HG03039 (cell line): Measurements from ENCODE around the gene GAB2.
A peak's percentile ranks its signal among the peaks of the same experiment; 100 is the strongest.

Experiments used
- ATAC-seq: cut with Tn5 transposase; IDR thresholded peaks from one replicate; pipeline ENCODE4 v1.9.1; 2021; ENCODE audit warnings: mild to moderate bottlenecking, moderate library complexity; ENCODE audit not compliant: unreplicated experiment

Gene GAB2

DNA sequence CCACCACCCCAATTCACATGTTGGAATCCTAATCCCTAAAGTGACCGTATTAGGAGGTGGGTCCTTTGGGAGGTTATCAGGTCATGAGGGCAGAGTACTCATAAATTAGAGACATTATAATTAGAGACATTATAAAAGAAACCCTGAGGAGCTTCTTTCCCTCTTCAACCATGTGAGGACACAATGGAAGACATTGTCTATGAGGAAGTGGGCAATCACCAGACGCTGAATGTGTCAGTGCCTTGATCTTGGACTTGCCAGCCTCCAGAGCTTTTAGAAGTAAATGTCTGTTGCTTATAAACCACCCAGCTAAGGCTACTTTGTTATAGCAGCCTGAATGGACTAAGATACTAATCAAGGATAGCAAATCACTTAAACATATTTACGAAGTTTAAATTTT, 14.8 kb downstream of the GAB2 start:
- ATAC-seq: no peak

GRCh38 chr11:78400702-78401101, 16.9 kb downstream of the GAB2 start:
- no peak for ATAC-seq

- no peak for ATAC-seq
Measured at GRCh38 chr11:78400116-78400515, 17.5 kb downstream of the GAB2 start.

DNA sequence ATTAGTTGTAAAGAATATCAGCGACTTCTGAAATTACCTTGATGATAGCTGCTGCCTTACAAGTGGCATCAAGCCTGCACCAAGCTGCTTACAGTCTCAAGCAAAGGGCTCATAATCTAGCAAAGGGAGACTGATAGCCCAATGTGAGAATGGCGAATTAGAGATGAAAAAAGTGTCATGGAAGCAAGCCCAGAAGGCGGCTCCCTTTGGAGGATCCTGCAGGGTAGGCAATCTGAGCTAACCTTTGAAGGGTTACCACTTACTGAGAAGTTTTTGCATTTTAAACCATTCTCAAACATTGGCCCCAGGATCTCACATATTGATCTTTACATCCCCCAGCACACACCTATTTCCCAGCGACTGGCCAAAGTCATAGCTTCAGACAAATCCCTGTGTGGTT, 18.5 kb downstream of the GAB2 start:
- ATAC-seq: no peak

GRCh38 chr11:78398715-78399114, 18.9 kb downstream of the GAB2 start:
- ATAC-seq: no peak

- ATAC-seq: peak; percentile 49
Measured at GRCh38 chr11:78397398-78397797, 20.2 kb downstream of the GAB2 start.

- ATAC-seq: no peak
Measured at GRCh38 chr11:78395597-78395996, 22.0 kb downstream of the GAB2 start.

- no peak for ATAC-seq
Measured at GRCh38 chr11:78392854-78393253, 24.8 kb downstream of the GAB2 start.

DNA sequence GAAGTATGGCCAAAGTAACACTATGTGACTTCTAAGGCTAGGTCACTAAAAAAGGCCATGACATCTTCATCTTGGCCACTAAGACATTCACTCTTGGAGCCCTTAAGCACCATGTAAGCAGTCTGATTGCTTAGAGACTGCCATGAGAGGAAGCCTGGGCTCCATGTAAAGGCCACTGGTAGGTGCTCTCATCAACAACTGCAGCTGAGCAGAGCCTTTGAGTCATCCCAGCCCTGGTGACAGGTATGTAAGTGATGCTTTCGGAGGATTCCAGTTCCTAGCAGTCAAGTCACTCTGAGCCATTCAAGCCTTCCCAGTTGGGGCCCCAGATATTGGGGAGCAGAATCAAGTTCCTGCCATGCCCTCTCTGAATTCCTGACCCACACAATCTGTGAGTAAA, 26.2 kb downstream of the GAB2 start:
- ATAC-seq: no peak

- ATAC-seq: no peak
Measured at GRCh38 chr11:78390809-78391208, 26.8 kb downstream of the GAB2 start.

DNA sequence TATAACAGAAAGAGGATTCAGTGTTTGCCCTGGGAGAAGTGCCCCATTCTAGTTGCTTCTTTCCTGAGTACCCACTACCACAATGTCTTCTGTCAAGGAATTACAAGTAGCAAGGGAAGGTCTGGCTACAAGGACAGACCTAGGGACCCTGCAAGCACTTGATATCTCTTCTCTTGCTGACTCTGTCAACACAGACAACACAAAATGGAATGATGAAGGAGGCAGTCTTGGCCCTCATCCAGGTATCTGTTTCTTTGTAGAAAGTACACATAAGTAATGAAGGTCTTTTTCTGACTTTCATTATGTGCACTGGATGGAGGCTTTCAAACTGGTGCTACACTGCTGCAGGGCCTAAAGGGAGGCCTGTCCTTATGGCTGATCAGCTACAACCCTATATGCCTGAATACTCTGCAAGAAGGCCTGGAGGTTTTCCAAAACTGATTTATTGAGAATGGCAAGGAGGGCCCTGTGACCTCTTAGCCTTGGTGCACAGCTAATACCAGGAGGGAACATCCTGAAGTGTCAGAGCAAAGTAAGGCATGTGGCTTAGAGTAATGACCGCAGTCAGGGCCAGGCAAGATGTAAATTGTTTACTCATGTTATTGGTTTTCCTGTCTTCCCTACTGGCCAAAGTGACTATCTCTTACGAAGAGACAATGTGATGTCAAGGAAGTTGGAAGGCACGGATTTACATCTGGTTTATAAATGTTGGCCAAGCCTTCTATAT, 31.2 kb downstream of the GAB2 start:
- no peak for ATAC-seq

GRCh38 chr11:78385205-78385604, 32.4 kb downstream of the GAB2 start:
- no peak for ATAC-seq

GRCh38 chr11:78384231-78384630, 33.4 kb downstream of the GAB2 start:
- ATAC-seq: no peak

GRCh38 chr11:78381865-78382264, 35.8 kb downstream of the GAB2 start:
- ATAC-seq: no peak

DNA sequence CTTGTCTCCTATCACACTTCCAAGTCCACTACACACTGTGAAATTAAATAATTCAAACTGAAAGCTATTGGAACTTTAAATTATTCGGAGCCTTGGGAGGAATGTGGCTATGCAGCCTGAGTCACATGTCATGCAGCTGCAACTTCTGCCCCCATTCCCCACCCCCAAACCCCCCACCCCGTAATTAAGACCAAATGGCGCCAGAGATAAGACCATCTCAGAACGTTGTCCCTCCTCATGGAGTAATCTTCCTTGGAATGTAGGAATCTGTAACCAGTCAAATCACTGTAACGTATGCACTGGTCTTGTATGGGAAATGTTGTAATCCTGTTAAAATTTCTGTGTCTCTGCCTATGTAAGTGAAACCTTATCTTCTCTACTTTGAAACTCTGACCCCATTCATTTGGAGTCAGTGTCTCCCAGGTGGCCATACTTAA, 37.0 kb downstream of the GAB2 start:
- ATAC-seq: no peak

DNA sequence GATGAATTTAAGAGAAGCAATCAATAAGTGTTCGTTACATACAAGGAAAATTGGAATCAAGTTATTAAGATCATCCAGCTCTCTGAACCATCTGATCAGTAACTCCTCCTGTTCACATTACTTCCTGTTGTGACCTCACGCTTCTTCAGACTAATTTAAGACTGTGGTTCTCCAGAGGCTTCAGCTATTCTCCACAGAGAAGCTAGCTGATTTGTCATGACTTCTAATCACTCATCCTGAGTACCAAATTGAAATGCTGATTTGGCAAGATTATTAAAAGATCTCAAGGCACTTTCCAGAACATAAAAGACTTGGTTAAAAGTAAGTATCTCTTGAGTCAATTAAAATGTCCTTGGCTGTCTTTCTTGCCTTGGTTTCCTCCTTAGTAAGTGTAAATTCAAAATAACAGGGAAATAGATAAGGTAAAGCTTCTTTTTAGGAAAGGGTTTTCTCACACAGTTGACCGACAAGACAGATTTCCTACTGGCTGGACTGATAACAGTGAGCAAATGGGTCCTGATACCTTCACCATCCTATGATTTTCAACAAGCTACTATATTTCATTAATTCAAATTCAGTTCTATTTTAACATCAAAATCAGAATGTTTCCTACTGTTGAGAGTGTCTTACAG, 38.5 kb downstream of the GAB2 start:
- ATAC-seq: no peak

DNA sequence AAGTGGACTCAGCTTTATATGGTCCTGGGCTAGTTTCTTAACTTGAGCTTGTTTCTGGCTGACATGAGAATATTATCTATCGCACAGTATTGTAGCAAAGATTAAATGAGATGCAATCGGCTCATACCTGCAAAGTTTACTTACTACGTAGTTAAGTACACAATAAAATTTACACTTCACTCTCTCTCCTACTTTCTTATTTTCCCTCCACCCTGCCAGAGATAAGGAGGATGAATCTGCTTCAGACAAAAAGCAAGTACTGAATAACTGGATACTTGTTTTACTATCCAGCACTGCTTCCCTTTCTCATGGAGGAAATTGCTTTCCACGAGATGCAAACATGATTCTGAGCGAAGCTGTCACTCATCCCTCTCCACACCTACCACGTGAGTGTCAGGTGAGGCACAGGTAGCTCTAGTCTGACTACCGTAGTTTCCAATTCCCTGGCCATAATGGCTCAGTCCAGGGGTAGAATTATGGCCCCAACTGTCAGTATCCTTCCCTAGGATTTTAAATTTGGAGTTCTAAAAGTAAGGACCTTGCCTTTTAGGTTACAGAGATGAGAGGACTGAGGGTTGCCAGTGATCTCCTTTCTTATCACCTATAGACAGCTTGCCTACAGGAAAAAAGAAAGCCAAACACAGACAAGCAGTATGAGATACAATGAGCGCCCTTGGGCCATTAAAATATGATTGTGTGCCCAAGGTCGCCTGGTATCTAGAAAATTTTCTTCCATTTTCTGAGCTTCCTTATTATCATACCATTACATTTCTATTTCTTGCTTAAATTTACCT, 39.8 kb downstream of the GAB2 start:
- no peak for ATAC-seq

DNA sequence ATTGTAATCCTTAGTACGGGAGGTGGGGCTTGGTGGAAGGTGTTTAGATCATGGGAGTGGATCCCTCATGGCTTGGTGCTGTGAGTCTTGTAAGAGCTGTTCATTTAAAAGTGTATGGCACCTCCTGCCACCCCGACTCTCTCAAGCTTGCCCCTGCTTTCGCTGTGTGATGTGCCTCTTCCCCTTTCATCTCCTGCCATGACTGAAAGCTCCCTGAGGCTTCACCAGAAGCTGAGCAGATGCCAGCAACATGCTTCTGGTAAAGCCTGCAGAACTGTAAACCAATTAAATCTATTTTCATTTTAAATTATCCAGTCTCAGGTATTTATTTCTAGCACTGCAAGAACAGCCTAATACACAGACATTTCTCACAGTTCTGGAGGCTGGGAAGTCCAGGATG, 40.8 kb downstream of the GAB2 start:
- ATAC-seq: no peak

DNA sequence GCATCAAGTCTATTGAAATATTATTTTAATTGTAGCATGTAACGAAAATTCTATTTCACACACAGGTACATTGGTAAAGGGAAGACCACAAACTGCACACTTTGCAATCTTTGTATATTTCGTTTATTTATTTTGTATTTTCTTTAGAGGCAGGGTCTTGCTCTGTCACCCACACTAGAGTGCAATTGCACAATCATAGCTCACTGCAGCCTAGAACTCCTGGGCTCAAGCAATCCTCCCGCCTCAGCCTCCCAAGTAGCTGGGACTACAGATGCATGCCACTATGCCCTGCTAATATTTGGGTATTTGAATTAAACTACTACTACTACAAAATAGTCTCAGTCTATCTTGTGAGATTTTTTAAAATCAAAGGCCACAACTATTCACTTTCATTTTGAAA, 42.7 kb downstream of the GAB2 start:
- ATAC-seq: no peak

DNA sequence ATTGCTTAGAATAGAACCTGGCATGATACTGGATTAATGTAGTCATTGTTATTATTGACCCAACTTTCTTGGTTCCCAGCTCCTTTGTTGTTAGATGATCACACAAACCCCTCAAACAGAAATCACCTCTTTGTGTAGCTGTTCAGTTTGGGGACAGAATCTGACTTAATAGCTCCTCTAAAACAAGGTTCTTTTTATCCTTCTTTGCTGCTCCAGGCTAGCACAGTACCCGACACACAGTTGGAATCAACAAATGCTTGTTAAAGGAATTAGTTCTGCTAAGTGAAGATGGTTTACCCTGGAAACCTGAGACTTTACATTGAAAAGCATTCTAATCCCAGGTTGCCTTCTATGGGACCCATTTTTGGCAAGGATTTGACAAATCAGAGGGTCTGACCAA, 43.9 kb downstream of the GAB2 start:
- ATAC-seq: no peak

DNA sequence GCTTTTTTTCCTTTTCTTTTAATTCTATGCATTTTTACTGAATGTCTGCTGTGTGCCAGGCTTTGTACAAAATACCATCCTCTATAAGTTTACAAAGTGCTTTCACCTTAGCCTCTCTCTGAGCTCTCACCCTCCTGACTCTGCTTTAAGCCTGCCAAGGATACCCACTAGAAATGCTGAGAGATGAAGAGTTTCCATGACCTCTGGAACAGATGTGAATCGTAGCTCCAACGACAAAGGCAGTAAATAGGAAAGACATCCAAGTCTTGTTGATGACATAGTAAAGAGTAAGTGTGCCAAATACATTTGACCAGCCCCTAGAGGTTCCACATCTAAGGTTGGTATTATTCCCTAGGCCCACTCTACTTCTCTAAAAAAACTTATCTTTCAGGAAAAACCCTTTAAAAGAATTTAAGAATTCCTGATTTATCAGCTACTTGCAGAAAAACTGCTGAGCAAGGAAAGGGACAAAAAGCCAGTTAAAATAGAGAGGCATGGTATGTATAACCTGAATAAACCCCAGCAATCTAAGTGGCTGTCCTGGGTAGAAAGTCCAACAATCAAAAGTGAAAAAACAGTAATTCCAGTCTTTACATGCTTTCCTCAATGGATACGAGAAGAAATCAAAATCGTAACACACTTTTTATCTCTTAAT, 45.4 kb downstream of the GAB2 start:
- no peak for ATAC-seq
